DMS114 treated with DMSO at 0.1 percent for 48 hours (cell line): ENCODE results near the gene ZNF593.
A peak's percentile ranks its signal among the peaks of the same experiment; 100 is the strongest.

Experiments used
- DNase-seq: peaks from one replicate; lab custom pipeline; 2025; ENCODE audit not compliant: unreplicated experiment; lab: John Stamatoyannopoulos, UW

The ZNF593 gene

DNA sequence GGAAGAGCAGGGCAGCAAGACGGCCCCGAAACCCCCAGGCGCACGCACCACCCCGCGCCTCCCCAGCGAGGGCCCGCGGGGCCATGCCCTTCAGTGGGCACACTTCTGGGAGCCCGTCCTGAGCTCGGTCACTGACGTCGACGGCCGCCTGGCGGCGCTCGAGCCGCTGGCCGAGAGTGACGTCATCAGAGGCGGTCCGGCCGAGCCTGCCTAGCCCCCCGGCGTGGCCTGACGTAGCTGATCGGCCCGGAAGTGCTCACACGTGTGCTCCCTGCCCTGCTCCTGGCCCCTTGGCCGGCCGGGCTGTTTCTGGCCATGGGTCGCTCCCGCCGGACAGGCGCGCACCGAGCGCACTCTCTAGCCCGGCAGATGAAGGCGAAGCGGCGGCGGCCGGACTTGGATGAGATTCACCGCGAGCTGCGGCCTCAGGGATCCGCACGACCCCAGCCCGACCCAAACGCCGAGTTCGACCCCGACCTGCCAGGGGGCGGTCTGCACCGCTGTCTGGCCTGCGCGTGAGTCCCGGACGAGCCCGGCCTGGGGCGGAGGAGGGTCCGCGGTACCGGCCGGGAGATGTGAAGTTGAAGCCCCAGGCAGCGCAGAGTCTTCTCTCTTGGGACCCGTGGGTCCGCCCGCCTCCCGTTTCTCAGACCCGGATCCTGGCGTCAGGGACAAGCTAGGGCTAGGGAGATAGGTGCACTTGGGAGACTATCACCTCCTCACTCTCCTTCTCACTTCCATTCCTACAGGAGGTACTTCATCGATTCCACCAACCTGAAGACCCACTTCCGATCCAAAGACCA lies at the start of gene ZNF593:
ZNF593 (plus strand) TSS at position 240 of the 803 bp plus-strand sequence; CDS start at position 316, 76 bp downstream.
- peak; percentile 74 for DNase-seq

DNA sequence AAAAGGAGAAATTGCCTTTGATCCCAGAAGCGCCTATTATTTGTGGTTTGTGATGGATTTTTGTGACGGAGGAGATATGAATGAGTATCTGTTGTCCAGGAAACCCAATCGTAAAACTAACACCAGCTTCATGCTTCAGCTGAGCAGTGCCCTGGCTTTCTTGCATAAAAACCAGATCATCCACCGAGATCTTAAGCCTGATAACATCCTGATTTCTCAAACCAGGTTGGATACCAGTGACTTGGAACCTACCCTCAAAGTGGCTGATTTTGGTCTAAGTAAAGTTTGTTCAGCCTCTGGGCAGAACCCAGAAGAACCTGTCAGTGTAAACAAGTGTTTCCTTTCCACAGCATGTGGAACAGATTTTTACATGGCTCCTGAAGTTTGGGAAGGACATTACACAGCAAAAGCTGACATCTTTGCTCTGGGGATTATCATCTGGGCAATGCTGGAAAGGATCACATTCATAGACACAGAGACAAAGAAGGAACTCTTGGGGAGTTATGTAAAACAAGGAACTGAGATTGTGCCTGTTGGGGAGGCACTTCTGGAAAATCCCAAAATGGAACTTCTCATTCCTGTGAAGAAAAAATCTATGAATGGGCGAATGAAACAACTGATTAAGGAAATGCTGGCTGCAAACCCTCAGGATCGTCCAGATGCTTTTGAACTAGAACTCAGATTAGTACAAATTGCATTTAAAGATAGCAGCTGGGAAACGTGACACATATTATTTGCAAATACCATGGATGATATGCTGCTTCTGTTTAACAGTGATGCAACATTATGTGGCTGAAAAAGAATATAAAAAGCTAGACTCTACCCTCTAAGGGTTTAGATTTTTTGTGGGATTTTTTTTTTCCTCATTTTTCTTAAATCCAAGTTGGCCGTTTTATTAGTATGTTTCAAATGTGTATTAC lies 47.6 kb upstream of the ZNF593 start:
- no peak for DNase-seq

DNA sequence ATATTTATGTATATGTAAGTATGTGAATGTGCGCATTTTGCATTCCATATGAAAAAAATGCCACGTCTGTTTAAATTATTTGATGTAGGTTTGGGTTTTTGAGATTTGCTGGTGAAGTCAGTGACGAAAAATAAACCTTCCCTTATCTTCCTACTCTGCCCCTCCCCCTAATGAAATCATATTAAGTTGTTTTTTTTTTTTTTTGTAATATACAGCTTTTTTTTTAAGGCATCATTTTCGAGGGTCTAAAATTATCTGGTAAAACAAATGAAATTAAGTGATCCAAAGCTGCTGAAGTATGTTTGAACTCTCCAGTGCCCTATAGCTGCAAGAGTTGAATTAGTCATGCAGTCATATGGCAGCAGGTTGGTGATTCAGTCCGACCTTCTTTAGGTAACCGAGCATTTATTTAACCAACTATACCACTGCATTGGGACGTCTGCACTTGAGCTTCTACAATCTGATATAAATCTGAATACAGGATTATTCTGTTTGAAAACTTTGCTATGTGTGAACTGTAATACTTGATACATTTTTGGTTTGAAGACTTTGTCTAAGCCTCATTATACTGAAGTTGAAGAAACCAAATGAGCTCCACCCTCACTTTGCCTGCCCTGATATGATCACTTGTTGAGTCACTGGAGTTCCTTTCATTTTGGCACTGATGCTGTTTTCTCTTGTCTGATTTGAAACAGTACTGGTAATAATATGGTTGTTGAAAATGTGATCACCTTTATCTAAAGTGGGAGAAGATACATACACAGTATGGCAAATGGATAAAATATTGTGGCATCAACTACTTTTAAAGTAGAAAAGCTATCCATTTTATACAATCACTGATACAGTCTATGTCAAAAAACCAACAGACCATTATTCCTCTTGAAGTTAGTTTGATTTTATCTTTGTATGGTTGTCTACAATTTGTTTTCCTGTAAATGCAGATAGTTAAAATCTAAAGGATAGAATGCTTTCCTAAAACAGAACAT lies 46.4 kb upstream of the ZNF593 start:
- no peak for DNase-seq

DNA sequence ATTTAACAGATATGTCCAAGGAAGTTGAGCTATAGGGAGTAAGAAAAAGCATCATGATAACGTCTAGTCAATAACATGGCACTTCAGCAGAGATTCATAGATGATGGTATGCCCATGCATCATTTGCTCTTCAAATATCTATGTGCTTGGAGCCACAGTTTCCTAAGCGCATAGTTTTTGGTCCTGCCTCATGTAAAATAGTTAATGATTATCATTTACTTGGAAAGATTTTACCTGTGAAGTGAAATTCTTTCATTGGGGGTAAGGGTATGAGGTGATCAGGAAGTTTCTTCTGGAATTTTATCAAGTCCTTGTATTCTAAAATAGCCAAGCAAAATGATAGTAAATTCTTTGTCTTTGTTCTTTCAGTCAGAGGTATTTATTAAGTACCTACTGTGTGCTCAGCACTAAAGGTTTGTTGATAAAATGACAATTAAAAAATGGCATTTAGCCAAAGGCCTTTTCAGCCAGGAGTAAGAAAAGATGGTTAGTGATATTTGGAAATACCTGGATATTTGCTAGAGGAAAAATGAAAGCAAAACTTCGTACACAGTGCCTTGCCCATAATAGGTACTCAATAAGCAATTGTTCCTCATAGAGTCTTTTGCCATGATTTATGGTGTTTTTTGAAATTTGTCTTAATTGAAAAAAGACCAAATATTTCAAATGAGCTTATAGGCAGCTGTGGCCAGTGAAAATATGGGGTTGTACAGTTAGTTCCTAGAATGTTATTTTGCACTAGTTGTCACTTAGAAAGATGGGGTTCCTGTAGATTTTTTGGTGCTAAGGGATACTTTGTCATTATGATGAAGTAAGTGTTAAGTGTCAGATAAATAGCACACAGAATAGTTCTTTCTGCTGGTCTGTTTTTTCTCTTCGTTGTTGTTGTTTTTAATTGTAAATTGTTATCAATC lies 45.0 kb upstream of the ZNF593 start:
- DNase-seq: no peak

DNA sequence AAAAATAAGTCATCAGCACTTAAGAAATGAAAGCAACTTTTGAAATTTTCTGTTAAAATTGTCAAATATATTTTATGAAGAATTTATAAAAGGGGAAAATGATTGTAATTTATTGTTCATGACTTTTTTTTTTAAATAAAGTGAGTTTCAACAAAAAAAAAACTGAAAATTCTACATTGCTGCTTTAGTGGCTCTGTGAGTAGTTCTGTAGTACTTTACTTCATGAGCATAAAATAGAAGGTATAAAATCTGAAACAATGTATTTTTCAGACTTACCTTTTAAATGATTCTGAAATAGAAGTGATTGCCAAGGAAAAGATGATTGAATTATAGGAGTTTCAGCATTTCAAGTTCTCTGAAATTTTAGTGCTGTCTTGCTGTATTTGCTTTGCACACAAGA lies 44.3 kb upstream of the ZNF593 start:
- DNase-seq: no peak

DNA sequence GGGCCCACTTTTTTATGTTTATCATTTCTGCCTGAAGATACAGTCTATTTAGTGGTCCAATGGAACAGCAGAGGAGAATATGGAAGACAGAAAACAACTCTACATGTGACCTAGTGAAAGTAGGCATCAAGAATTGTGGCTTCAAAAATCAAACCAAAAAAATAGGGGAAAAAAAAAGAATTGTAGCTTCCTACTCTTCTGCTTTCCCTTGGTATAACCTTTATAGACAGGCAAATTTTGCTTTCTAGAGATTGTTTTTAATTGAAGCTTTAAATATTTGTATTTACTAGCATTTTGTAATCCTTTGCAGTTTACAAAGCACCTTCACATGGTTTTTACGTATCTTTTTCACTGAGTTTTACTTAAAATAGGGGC lies 43.8 kb upstream of the ZNF593 start:
- no peak for DNase-seq

DNA sequence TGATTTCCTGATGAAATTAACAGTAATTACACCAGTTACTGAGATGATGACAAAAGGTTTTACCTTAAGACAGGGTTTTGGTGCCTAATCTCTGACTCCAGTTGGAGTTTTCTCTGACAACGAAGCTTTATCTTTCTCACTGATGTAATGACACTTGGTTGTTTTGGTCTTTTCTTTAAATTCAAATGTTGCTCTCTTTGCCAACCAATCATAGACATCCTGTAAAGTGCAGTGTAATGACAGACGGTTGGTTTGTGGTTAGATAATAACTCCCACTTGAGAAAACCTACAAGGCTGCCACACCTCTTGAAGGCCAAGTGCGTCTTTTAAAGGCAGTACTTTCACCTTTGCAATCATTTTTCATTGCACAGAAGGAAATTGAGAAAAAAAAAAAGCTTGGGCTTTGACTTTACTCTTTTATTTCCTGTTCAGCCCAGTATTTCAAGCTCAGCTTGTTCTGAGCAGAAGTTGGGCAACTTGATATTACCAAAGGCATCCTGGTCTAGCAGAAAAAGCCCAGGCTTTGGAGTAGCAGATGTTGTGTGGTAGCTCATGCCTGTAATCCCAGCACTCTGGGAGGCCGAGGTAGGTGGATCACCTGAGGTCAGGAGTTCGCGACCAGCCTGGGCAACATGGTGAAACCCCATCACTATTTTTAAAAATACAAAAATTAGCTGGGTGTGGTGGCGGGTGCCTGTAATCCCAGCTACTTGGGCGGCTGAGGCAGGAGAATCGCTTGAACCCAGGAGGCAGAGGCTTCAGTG lies 43.2 kb upstream of the ZNF593 start:
- no peak for DNase-seq

DNA sequence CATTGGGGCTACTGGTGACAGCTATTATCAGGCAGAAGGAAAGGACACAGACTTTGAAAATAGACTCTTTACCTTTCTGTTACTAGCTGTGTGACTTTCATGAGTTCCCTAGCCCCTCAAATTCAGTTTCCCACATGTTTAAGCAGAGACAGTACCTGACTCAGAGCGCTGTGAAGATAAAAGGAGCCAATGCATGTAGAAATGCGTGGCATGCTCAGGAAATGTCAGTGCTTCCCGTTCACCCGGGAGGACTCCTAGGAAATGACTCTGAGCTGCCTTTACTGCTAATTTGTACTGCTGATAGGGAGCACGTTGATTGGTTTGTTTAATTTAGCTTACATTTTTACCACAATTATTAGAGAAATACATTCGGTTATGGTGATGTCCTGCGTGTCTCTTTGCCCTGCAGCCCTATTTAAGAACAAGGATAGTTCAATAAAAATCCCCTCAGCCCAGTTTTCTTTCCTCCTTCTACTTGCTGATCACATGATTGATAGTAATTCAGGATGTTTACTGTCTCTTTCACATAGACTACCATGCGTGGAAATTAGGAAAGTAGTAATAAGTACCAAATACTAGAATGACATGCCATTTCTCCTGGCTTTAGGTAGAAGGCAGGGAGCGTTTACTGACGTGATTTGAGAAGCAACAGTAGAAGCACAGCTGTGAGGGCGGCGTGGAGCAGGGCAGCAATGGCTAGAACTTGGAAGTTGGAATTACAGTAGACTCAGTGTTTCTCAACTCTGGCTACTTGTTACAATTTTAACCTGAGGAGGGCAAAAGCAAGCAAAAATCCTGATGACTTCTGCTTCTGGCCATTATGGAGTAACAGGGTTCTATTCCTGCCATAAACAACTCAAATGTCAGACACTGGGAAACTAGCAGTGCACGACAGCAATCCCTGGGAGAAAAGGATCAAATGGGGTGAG lies 42.2 kb upstream of the ZNF593 start:
- DNase-seq: no peak

DNA sequence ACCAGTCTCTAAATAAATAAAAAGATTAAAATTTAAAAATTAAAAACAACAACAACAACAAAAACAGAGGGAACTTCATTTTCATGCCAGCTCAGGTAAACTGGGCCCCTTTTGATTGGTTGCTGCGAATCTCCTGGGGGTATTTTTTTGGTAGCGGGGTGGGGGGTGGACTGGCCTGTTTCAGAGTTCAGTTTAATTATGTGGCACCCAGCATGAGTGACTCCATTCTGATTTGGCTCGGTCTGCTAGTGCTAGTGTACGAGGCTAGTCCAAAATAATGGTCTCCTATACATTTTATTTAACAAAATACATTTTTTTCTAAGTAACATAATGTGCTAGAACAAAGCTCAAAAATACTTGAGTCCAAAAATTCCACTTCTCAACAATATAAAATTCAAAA lies 39.9 kb upstream of the ZNF593 start:
- DNase-seq: no peak

DNA sequence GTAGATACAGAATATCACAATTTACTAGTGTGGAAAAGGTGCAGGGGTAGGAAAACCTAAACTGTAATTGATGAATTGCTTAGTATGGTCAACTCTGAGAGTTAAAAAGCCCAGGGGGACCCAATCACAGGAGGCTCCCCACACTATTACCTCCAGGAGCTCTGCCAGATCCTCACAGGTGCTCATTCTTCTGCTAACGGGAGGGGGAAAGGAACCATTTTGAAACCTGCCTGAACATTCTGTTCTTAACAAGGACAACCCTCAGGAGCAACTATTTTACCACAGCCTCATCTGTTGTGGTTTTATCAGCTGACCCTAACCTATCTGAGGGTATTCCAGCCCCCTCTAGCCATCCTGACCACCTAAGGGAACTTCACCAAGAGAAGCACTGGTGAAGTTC lies 39.0 kb upstream of the ZNF593 start:
- no peak for DNase-seq

DNA sequence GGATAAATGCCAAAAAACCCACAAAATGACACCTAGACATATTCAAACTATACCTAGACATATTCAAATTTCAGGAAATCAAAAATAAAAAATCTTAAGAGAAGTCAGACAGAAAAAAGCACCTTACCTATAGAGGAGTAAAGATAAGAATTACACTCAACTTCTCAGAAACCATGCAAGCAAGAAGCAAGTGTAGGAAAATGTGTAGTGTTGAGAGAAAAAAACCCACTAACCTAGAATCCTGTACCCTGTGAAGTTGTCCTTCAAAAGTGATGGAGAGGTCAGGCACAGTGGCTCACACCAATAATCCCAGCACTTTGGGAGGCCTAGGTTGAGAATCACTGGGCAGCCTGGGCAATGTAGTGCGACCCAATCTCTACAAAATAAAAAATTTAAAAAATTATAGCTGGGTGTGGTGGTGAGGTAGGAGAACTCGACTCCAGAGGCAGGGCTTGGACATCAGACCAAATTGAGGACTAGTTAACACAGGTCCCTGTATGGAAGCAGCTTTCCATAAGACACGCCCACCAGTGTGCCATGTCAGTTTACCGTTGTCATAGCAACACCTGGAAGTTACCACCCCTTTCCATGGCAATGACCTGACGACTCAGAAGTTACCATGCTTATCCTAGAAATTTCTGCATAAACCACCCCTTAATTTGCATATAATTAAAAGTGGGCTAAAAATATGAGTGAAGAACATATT lies 37.4 kb upstream of the ZNF593 start:
- no peak for DNase-seq

DNA sequence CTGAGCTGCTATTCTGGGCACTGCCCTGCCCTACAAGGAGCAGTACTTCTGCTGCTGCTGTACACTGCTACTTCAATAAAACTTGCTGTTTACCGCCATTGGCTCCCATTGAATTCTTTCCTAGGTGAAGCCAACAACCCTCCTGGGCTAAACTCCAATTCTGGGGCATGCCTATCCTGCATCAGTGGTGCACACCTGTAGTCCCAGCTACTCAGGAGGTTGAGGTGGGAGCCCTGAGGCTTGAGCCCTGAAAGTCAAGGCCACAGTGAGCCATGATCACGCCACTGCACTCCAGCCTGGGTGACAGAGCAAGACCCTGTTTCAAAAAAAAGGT lies 36.9 kb upstream of the ZNF593 start:
- no peak for DNase-seq

DNA sequence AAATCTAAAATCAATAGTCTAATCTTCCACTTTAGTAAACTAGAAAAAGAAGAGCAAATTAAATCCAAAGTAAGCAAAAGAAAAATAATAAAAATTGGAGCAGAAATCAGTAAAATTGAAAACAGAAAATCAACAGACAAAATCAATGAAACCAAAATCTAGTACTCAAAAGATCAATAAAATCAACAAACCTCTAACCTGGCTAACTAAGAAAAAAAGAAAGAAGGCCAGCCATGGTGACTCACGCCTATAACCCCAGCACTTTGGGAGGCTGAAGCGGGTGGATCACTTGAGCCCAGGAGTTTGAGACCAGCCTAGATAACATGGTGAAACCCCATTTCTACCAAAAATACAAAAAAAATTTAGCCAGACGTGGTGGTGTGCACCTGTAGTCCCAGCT lies 35.2 kb upstream of the ZNF593 start:
- no peak for DNase-seq

DNA sequence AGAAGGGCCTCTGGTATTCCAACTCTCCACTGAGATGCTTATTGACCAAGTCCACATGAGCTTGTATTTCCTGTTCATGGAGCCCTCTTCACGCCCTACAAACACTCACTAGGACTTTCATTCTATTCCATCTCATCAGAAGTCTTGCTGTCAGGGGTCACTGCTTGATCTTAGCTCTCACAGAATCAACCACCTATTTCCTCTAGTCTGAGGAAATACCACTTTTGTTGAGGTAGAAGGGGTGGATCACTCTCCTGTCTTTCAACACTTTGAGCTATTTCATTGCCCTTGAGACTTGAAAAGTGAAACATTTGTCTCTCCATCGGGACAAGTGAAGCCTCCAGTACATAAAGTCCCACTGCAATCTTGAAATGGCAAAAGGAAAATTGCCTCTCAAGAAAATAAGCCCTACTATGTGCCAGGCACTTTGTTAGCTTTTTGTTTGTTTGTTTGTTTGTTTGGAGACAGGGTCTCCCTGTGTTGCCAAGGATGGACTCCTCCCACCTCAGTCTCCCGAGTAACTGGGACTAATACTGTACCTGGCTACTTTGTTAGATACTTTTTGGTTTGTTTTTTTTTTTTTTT lies 30.6 kb upstream of the ZNF593 start:
- no peak for DNase-seq

DNA sequence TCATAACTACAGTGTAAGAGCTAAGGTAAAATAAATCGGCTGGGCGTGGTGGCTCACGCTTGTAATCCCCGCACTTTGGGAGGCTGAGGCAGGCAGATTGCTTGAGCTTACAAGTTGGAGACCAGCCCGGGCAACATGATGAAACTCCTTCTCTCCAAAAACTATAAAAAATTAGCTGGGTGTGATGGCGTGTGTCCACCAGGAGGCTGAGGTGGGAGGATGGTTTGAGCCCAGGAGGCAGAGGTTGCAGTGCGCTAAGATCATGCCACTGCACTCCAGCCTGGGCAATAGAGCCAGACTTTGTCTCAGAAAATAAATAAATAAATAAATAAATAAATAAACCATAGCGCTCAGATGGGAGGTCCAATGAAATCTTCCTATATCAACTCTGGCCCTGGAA lies 27.5 kb upstream of the ZNF593 start:
- no peak for DNase-seq

DNA sequence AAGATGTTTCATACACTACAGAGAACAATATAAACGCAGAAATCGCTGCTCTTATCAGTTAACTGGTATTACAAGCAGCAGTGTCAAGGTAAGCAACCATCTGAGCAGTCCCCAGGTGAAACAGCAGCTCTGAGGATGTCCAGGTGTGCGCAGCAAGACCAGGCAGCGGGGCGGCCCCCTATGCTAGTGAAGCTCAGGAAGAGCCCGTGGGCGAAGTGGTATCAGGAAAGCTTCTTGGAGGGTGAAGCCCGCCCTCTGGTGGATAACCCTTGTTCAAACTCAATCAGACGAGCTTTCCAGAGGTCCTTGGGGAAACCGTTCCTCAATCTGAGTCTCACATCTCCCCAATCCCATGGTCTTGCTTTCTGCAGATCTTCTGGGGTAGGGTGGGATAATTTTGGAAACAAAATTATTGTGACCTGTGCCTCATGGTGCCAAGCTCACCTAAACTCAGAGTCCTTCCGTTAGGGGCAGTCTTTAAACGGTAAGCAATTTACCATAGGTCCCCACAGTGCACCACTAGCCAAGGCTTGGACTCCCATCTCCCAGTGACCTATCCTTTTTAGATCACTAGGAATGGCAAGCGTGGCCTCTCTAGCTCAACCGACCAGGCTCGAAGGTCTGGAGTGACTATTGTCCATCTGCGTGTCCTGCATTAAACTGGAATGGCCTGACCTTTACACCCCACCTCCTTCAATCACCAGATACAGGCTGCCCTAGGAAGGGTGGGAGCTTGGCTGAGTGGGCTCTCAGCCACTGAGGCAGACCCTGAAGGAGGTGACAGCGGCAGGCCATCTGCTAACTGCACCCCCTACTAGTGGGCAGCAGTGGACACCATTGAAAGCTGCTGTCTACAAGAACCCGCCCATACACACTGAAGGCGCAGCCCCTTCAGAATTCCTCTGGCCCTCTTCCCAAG lies 24.4 kb upstream of the ZNF593 start:
- DNase-seq: peak; percentile 77
